LoVo (cell line): ENCODE results near the gene AHR.

Source experiments
- DNase-seq: peaks from one replicate; pipeline ENCODE4 v3.0.0-alpha.2; 2016; ENCODE audit warnings: low spot score

Gene AHR

GRCh38 chr7:17304926-17305325 lies 6.5 kb downstream of the AHR start:
- DNase-seq: peak; percentile 96

DNA sequence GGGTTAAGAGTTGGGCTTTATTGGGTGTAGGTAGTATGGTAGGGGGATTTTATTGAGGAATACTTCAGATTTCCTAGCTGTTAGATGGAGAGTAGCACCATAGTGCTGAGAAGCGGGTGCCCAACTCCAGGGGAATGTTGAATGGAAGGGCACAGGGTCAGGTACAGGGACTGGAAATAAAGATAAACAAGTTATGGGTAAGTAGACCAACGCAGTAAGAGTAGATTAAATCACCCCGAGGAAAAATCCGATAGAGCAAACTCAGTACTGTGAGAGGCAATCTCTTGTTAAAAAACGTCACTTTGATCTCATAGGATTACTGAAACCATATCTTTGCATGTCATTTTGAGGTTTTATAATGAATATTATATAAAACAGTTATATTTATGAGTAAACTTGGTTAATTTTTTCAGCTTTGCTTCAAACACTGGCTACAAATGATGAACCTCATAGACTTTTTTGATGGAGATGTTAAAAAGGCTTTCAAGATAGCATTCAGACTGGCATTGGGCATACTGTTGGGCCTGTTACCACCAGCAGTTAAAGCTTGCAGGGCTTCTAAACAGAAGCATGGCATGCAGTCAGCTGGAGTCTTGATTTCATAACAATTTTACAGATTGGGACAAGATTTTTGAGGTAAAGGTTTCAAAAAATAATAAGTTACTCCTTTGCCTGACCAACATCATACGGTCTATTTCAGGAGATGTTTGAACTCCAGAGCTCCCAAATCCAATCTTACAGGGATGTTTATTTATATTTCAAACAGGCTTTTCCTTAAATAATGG lies 7.1 kb downstream of the AHR start:
- DNase-seq: no peak

GRCh38 chr7:17307000-17307399 lies 8.5 kb downstream of the AHR start:
- DNase-seq: no peak

- DNase-seq: no peak
These were observed 9.1 kb downstream of the AHR start for GRCh38 chr7:17307558-17307957.

DNA sequence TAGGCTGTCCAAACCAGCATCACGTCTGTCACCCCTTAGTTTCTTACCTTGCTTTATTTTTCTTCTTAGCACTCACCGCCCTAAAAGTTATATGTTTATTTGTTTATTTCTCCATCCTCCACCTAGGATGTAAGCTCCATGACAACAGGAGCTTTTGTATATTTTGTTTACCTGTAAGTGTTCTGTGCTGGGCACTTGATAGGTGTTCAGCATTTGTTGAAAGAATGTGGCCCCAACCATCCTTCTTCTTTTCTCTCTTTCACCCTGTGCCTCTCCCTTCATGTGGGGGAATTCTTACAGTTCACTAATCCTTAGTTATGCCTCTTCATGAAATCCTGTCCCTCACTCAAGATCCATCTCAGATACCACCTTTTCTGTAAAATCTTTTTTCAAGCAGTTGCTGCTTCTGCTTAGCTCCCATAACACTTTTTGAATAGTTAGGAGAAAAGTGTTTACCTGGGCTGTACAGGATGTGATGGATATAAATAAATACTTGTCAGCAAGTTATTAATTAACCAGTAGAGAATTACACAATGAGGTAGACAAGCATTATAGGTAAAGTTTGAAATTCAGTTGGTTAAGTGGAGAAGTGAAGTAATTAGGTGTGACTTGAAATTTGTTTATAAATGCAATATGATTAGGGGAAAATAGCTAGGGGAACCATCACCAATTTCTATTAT lies 9.7 kb downstream of the AHR start:
- DNase-seq: no peak

GRCh38 chr7:17311194-17311593 lies 12.7 kb downstream of the AHR start:
- DNase-seq: no peak

- DNase-seq: no peak
These were observed 13.5 kb downstream of the AHR start for GRCh38 chr7:17311952-17312351.

DNA sequence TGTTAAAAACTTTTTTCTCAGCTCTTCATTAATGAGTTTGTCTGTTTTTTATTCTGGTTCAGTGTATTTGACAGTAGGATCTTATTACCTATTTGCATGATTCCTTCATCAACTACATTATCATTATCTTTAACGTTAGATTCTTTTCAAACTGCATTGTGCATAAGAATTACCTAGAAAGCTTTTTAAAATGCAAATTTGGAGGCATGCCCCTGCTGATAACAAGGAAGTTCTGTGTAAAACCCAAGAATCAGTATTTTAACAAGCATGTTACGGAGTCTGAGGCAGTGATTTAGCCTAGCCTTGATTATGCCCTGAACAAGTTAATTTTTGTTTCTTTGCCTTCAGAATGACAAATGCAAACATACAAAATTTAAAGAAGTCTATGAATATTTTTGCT lies 14.2 kb downstream of the AHR start:
- DNase-seq: no peak

DNA sequence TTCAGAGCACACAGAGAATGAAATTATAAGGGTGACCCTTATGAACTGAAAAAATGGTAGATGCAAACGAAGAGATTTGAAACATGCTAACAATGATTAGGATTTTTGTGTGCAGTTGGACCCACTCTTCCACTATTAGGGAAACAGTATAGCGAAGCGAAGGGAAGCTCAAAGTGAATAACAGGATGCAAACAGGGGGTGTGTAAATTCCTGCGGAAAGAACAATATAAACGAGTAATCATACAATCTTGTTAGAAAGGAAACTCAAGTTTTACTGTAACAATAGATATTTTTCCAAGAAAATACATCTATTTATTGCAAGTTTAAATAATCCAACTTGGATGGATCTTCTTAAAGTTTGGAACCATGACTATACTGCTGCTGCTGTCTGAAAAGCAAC lies 14.7 kb downstream of the AHR start:
- DNase-seq: no peak

- no peak for DNase-seq
These were observed 17.5 kb downstream of the AHR start for GRCh38 chr7:17315974-17316373.

DNA sequence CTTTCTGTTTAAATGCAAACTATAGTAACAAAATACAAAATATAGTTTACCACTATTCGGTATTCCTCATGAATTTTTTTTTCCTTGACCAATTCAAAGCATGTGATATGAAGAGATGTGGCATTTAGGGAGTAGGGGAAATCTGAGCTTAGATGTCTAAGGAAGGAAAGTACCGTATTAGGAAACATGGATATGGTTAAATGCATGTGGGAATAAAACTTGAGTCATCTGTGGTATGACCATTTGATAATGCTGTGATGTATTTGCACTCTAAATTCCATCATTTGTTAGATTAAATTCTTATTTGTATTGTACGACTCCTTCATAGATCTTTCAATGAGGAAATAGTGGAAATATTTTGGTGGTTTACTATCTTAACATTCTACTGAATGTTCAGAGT lies 19.7 kb downstream of the AHR start:
- no peak for DNase-seq

DNA sequence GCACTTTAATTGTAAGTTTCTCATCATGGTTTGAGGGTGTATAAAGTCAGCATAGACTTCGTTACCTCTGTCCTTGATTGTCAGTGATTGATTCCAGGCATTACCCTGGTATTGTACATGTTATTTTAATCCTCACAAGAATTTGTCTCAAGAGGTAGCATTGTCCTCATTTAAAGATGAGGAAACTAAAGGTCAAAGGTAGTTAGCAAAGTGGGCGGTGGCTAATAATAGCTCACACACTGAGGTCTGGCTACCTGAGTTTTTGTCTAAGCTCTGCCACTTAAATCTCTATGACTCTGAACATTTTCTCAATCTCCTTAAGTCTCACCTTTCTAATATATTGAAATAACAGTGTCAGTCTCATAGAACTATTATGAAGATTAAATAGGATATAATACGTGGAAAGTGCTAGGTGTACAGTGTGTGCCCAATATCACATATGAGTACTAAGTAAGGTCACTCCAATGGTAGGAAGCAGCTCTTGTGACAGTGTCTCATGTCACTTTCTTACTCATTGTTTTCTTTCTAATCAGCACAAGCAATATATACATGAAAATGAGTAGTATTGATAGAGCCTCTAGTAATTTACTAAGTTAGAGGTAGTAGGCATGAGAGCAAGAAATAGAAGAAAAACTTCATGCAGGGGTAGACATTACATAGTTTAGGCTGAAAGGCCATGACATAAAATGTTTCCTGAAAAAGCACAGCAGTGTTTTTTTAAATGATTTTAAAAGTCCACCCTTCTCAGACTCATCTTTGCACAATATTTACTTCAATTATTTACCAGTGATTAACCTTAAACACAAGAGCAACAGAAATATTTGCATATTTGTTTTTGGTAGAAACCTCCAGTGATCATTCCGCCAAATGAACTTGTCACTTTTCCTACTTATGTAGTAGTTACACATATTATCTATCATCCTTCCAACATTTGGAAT lies 21.0 kb downstream of the AHR start:
- DNase-seq: no peak

DNA sequence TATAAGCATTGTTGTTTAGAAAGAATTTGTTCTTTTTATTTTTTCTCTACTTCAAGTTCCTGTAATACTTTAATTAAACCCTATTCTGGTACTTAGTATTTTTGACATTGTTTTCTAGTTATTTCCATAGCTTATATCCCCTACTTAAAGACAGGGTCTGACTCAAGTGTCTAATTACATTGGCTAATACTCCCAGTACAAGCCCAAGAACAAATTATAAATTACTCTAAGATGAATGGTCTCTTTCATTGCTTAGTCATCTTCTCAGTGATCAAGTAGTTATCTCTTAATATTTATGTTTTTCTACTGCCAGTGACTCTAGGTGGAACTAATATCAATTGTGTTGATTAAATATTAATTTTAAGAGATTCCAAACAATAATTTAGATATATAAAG lies 21.6 kb downstream of the AHR start:
- no peak for DNase-seq

DNA sequence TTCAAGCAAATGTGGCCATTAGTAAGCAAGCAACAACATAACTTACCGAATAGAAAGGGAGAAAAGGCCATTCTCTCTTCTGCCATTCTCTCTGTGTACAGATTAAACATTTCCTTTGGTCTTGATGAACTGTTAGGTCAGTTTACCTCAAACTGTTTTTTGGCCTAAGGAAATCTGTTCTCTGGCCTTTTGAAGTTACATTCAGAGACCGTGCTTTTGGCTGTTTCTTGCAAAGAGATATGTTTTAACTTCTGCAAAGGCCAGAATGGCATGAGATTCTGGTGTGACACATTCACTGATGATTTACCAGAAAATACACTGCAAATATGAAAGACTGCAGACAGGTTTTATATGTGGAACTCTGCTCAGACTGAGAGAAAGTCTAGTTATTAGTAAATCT lies 22.2 kb downstream of the AHR start:
- DNase-seq: no peak

DNA sequence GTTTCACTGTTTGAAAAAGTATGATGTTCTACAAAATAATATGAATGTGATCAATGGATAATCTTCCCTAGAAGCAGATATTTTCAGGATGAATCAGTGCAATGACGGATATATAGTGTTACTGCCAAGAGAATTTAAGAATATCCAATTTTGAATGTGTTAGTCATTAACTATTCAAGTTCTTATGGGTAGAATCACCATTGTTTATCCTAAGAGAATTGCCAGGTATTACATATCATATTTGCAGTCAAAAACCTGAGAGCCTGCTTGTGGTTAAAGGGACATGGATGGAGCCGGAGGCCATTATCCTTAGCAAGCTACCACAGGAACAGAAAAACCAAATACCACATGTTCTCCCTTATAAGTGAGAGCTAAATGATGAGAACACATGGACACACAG lies 26.9 kb downstream of the AHR start:
- DNase-seq: no peak

DNA sequence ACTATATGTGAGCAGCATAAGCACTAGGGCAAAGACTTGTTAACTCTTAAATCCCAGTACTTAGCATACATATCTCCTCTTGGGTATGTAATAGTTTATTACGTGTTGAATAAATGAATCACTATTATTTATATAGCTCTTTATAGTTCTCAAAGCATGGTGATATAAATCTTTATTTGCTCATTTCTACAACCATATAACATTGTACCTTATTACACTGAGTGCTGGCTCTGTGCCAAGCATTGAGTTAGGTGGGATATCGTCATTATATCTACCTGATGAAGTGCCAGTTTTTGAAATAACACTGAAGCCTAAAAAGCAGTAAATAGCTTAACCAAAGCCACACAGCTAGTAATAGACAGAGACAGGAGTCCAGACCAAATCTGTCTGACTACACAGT lies 27.9 kb downstream of the AHR start:
- DNase-seq: no peak

- DNase-seq: no peak
These were observed 30.2 kb downstream of the AHR start for GRCh38 chr7:17328641-17329040.

DNA sequence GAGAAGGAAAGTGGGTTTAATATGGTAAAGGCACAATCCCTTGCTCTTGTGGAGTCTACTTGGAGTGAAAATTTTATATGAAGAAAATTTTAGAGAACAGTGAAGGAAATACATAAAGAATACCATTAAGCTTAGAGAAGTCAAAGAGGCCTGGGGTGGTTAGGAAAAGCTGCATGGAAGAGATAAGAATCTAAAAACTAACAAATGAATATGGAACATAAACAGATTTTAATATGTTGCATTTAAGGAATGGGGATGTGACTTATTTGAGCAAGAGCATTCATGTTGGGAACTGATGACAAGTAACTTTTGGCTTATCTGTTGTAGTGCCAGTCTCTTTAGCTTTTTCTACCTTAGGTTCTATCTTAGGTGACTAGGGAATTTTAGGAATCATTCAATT lies 31.0 kb downstream of the AHR start:
- no peak for DNase-seq

GRCh38 chr7:17331891-17332501 lies 33.5 kb downstream of the AHR start:
- DNase-seq: no peak

DNA sequence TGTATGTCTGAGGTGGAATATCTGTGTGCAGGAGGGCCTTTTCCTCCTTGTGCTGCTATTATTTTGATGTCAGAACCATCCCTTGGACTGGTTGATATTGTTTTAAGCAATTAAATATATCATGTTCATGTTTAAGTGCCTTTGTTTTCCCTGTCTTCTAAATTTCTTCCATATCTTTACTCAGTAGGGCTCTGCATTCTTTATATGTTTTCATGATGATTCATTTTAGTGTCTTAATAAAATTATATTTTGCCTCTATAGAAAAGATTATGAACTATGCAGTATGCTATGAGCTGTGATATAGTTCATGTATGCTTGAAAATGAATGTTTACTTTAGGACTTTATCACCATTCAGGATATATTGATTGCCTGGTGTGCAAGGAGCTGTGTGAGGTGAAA lies 34.8 kb downstream of the AHR start:
- no peak for DNase-seq

DNA sequence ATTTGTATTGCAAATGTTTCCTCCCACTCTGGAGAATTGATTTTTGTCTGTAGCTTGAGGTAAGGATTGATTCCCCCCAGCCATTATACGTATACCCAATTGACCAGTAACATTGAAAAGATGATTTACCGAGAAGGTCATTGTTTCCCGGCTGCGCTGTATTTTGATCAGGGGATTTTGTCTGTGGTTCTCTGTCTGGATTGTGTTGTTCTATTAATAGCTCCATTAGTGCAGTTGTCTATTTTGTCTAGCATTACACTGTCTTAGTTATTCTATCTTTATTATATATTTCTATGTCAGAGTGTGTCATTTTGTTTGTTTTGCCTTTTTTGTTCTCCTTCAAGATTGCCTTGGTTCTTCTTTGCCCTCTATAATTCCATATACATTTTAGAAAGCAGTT lies 37.7 kb downstream of the AHR start:
- no peak for DNase-seq

GRCh38 chr7:17339139-17339538 lies 40.7 kb downstream of the AHR start:
- no peak for DNase-seq
